H1 (cell line): Measurements from ENCODE around the gene KCND1. TPM values are rescaled to one million over a fixed set of nuclear protein-coding genes. Genes with fewer than 3 reads are reported as not detected.
A peak's percentile ranks its signal among the peaks of the same experiment; 100 is the strongest.

Experiments
- CTCF ChIA-PET: fragments of 300-600 bp; sonication (Branson Sonifier 250); formaldehyde crosslinking; loops from one replicate; lab custom pipeline; 2021; ENCODE audit not compliant: partially characterized antibody; lab: Charles Lee
- POLR2A ChIA-PET: fragments of 300-600 bp; sonication (Branson Sonifier 250); formaldehyde crosslinking; loops from one replicate; lab custom pipeline; 2021; ENCODE audit warnings: inconsistent platforms; ENCODE audit not compliant: partially characterized antibody; lab: Charles Lee
- DNase-seq, 2 experiments: peaks; one replicate each; pipeline versions ENCODE4 v3.0.0 to v3.0.0-alpha.2; 2010 to 2022; ENCODE audit warnings: low spot score in 2 of 2, low read depth in 1 of 2, mixed read lengths in 1 of 2
- FAIRE-seq: peaks from 2 replicates; lab custom pipeline; 2011; peaks lifted over from hg19 to GRCh38; lab: Jason Lieb, UNC
- H2AFZ ChIP-seq: 2 replicates; pipeline ENCODE4 v1.8.1; 2012; ENCODE audit warnings: low read length, inconsistent platforms
- H2AK5ac ChIP-seq: 2 replicates; pipeline ENCODE4 v1.6.1; 2013; ENCODE audit warnings: low read depth, low read length
- H2BK120ac ChIP-seq: replicated peaks from 2 replicates; pipeline ENCODE3; 2013; ENCODE audit warnings: low read depth, low read length, inconsistent platforms
- H2BK12ac ChIP-seq: 2 replicates; pipeline ENCODE4 v1.6.1; 2013; ENCODE audit warnings: low read depth, low read length
- H2BK15ac ChIP-seq: 2 replicates; pipeline ENCODE4 v1.6.1; 2013; ENCODE audit warnings: low read length
- H2BK20ac ChIP-seq: 2 replicates; pipeline ENCODE4 v1.6.1; 2013; ENCODE audit warnings: low read length
- H2BK5ac ChIP-seq: 2 replicates; pipeline ENCODE4 v1.6.1; 2013; ENCODE audit warnings: low read depth, low read length
- H3K14ac ChIP-seq: 2 replicates; pipeline ENCODE4 v1.6.1; 2013; ENCODE audit warnings: inconsistent platforms; ENCODE audit not compliant: insufficient read length
- H3K18ac ChIP-seq: 2 replicates; pipeline ENCODE4 v1.6.1; 2013; ENCODE audit warnings: low read length; ENCODE audit errors: extremely low read depth
- H3K23ac ChIP-seq: 2 replicates; pipeline ENCODE4 v1.6.1; 2013; ENCODE audit warnings: inconsistent platforms; ENCODE audit not compliant: insufficient read length
- H3K23me2 ChIP-seq: 2 replicates; pipeline ENCODE4 v1.6.1; 2013; ENCODE audit warnings: low read depth, low read length
- H3K27ac ChIP-seq: 2 replicates; pipeline ENCODE4 v1.6.1; 2011; ENCODE audit warnings: low read depth, low read length, inconsistent platforms
- H3K27me3 ChIP-seq, 4 experiments: replicated peaks in 1 of 4; 1 replicate in 1 of 4; 2 replicates in 3 of 4; pipeline versions ENCODE4 v1.6.1 to v1.8.1; 2011 to 2013; ENCODE audit warnings: low read length in 3 of 4, mild to moderate bottlenecking in 3 of 4, inconsistent platforms in 2 of 4, mixed read lengths in 2 of 4, moderate library complexity in 1 of 4; ENCODE audit not compliant: control insufficient read depth in 3 of 4, insufficient read depth in 3 of 4; ENCODE audit errors: extremely low read depth in 1 of 4
- H3K36me3 ChIP-seq, 4 experiments: 2 replicates each; pipeline versions ENCODE4 v1.6.1 to v1.8.1; 2011 to 2013; ENCODE audit warnings: mild to moderate bottlenecking in 4 of 4, low read length in 3 of 4, moderate library complexity in 2 of 4, control low read depth in 1 of 4, inconsistent platforms in 1 of 4; ENCODE audit not compliant: insufficient read depth in 4 of 4, control insufficient read depth in 2 of 4
- H3K4ac ChIP-seq: replicated peaks from 2 replicates; pipeline ENCODE3; 2013; ENCODE audit warnings: low read length, low read depth, mixed read lengths, inconsistent platforms; ENCODE audit not compliant: insufficient read length
- H3K4me1 ChIP-seq, 4 experiments: replicated peaks in 1 of 4; 1 replicate in 1 of 4; 2 replicates in 3 of 4; pipeline versions ENCODE4 v1.6.1 to v1.8.1; 2011 to 2013; ENCODE audit warnings: low read length in 3 of 4, inconsistent platforms in 2 of 4, mixed read lengths in 1 of 4; ENCODE audit not compliant: insufficient read depth in 4 of 4, control insufficient read depth in 3 of 4
- H3K4me2 ChIP-seq, 2 experiments: 2 replicates each; pipeline versions ENCODE4 v1.6.1 to v1.8.1; 2011 to 2013; ENCODE audit warnings: low read depth in 2 of 2, low read length in 2 of 2, control low read depth in 1 of 2, inconsistent platforms in 1 of 2, mild to moderate bottlenecking in 1 of 2; ENCODE audit not compliant: insufficient read depth in 1 of 2
- H3K4me3 ChIP-seq, 4 experiments: fragments of 200-600, 300-600 bp in 1 of 4; sonication (generic), shearing (Covaris generic), sonication (Bioruptor Twin) in 1 of 4; 2 replicates each; pipeline versions ENCODE4 v1.5.1 to v1.8.1; 2011 to 2016; ENCODE audit warnings: low read length in 4 of 4, low read depth in 3 of 4, control low read depth in 2 of 4, inconsistent platforms in 2 of 4, mild to moderate bottlenecking in 2 of 4, mixed read lengths in 1 of 4, moderate library complexity in 1 of 4; ENCODE audit not compliant: insufficient read depth in 2 of 4; ENCODE audit errors: extremely low read depth in 1 of 4
- H3K56ac ChIP-seq: replicated peaks from 2 replicates; pipeline ENCODE3; 2013; ENCODE audit warnings: low read depth, mild to moderate bottlenecking, mixed read lengths, low read length, inconsistent platforms; ENCODE audit not compliant: insufficient read length
- H3K79me1 ChIP-seq: 2 replicates; pipeline ENCODE4 v1.6.1; 2013; ENCODE audit warnings: low read depth, low read length, control low read depth
- H3K79me2 ChIP-seq, 2 experiments: 2 replicates each; pipeline versions ENCODE4 v1.6.1 to v1.8.1; 2012 to 2013; ENCODE audit warnings: low read length in 2 of 2, mild to moderate bottlenecking in 2 of 2, inconsistent platforms in 1 of 2; ENCODE audit not compliant: insufficient read depth in 2 of 2, control insufficient read depth in 1 of 2
- H3K9ac ChIP-seq, 4 experiments: replicated peaks in 1 of 4; 1 replicate in 1 of 4; 2 replicates in 3 of 4; pipeline versions ENCODE4 v1.6.1 to v1.8.1; 2011 to 2013; ENCODE audit warnings: low read depth in 3 of 4, low read length in 3 of 4, control low read depth in 2 of 4, mild to moderate bottlenecking in 2 of 4, moderate library complexity in 2 of 4, inconsistent platforms in 1 of 4; ENCODE audit errors: extremely low read depth in 1 of 4
- H3K9me3 ChIP-seq, 2 experiments: 2 replicates each; pipeline versions ENCODE4 v1.6.1 to v1.8.1; 2012 to 2013; ENCODE audit warnings: mild to moderate bottlenecking in 2 of 2, moderate library complexity in 2 of 2, control low read depth in 1 of 2, inconsistent platforms in 1 of 2, low read depth in 1 of 2, low read length in 1 of 2, mixed read lengths in 1 of 2; ENCODE audit not compliant: insufficient read depth in 2 of 2
- H4K20me1 ChIP-seq, 2 experiments: replicated peaks in 1 of 2; 2 replicates each; pipeline versions ENCODE3 to v1.8.1; 2011 to 2013; ENCODE audit warnings: inconsistent platforms in 2 of 2, low read length in 2 of 2, mild to moderate bottlenecking in 1 of 2; ENCODE audit not compliant: insufficient read depth in 2 of 2, control insufficient read depth in 1 of 2
- H4K5ac ChIP-seq: 2 replicates; pipeline ENCODE4 v1.6.1; 2013; ENCODE audit warnings: low read length, low read depth, mixed read lengths, inconsistent platforms; ENCODE audit not compliant: insufficient read length
- H4K8ac ChIP-seq: 2 replicates; pipeline ENCODE4 v1.8.0; 2013; ENCODE audit warnings: mild to moderate bottlenecking, moderate library complexity, low read length, inconsistent platforms; ENCODE audit not compliant: insufficient read depth; ENCODE audit errors: extremely low read depth
- H4K91ac ChIP-seq: replicated peaks from 2 replicates; pipeline ENCODE3; 2013; ENCODE audit warnings: low read length, mixed read lengths, inconsistent platforms; ENCODE audit not compliant: insufficient read length
- CBX8 ChIP-seq: fragments of 300-800, 300-1000 bp; sonication (generic); IDR thresholded peaks from 2 replicates; pipeline ENCODE4 v1.7.1; 2016; ENCODE audit warnings: low read depth, low read length, borderline replicate concordance
- MAX ChIP-seq: IDR thresholded peaks from 2 replicates; pipeline ENCODE4 v1.6.1; 2012; ENCODE audit warnings: inconsistent platforms
- NRF1 ChIP-seq: IDR thresholded peaks from 2 replicates; pipeline ENCODE4 v1.6.1; 2011; ENCODE audit warnings: mild to moderate bottlenecking, low read depth, low read length, improper control_type of control experiment
- SIN3A ChIP-seq, 2 experiments: IDR thresholded peaks in 1 of 2; conservative IDR thresholded peaks in 1 of 2; 2 replicates each; pipeline ENCODE4 v1.6.1; 2011 to 2012; ENCODE audit warnings: low read length in 2 of 2, improper control_type of control experiment in 1 of 2, low read depth in 1 of 2, mild to moderate bottlenecking in 1 of 2
- SRF ChIP-seq: IDR thresholded peaks from 2 replicates; pipeline ENCODE4 v1.6.1; 2011; ENCODE audit warnings: mild to moderate bottlenecking, low read depth, low read length, moderate library complexity
- ZNF274 ChIP-seq: IDR thresholded peaks from 2 replicates; pipeline ENCODE4 v1.7.0; 2012; ENCODE audit warnings: low read length, borderline replicate concordance; ENCODE audit errors: extremely low read depth
- WGBS, 2 experiments: shearing (Covaris generic) in 1 of 2; methylation state at CpG; one replicate each; pipeline versions ENCODE4 v1.1.6 to v1.1.7; 2013 to 2015; ENCODE audit warnings: low lambda C conversion rate in 2 of 2, mixed read lengths in 2 of 2, inconsistent platforms in 1 of 2, low coverage in 1 of 2, missing lambda C conversion rate in 1 of 2; ENCODE audit not compliant: insufficient replicate concordance in 2 of 2, insufficient coverage in 1 of 2, insufficient read length in 1 of 2; ENCODE audit errors: extremely low coverage in 1 of 2, missing lambda C conversion rate in 1 of 2; 5-methylcytosine and 5-hydroxymethylcytosine counted together
- polyA plus RNA-seq, 7 experiments: library from polyadenylated mRNA; depleted of rRNA in 3 of 7; stranded (reverse) in 5 of 7; unstranded in 2 of 7; fragments of >200 nt in 5 of 7; fragments of 200-250 nt in 2 of 7; gene quantifications; 1 replicate in 5 of 7; 2 replicates in 1 of 7; 4 replicates in 1 of 7; pipeline versions ENCODE4 v1.2.1 to v1.2.3, GENCODE V29; 2011 to 2013; ENCODE audit warnings: missing spikeins in 2 of 7, mixed read lengths in 2 of 7
- total RNA-seq: library from RNA; stranded (reverse); fragmentation: NEBNext Ultra II Directional; extraction: Animal tissue kit (Norgen Biotek cat#: 25700); gene quantifications from 2 replicates; pipeline ENCODE4 v1.2.1, GENCODE V29; 2021

Gene KCND1
- total and polyA plus RNA-seq, 2 of the 8 experiments (the other 6 are each of a cell fraction or from before 2014, with no cell fraction given): 3.1 to 6.8 TPM

GRCh38 chrX:48936429-48937053 lies 35.1 kb downstream of the KCND1 start:
- H3K9ac ChIP-seq: no peak overlapping the region
- H2BK5ac ChIP-seq: no peak overlapping the region; the same call in 1 of the 2 replicates
- no peak overlapping the region for H2BK20ac ChIP-seq
- DNase-seq: no peak
- peaks cover 0 to 22% (median 8%) of the 10 kb centered on the region in 4 experiments; a peak in 6 of 8 replicates for H3K36me3 ChIP-seq
- H2BK15ac ChIP-seq: no peak overlapping the region
- peaks cover 0 to 12% (median 3%) of the 10 kb centered on the region in 4 experiments; a peak in 6 of 7 replicates for H3K4me1 ChIP-seq
- no peak for FAIRE-seq
- peak overlapping the region; percentile 68; the same call in 1 of the 2 replicates for H3K27ac ChIP-seq
- no peaks in the 10 kb centered on the region for H3K79me1 ChIP-seq
- H3K23me2 ChIP-seq: no peaks in the 10 kb centered on the region
- no peak overlapping the region for H3K23ac ChIP-seq
- H4K5ac ChIP-seq: no peak overlapping the region
- no peak overlapping the region for H3K14ac ChIP-seq
- no peak for TF ChIP-seq CBX8
- TF ChIP-seq MAX: no peak
- no peak for TF ChIP-seq SRF
- TF ChIP-seq ZNF274: no peak
- TF ChIP-seq NRF1: no peak
- no peak for TF ChIP-seq SIN3A (conservative IDR thresholded peaks at IDR 0.05 in 1 of 2, IDR thresholded peaks at IDR 0.05 in 1 of 2; ENCODE audit: low read depth in 1 of 2, low read length in 2 of 2)
- H2BK120ac ChIP-seq: no peak overlapping the region
- H2AK5ac ChIP-seq: 0 out of 2 replicates have a peak overlapping the region, but pooled peaks have one; percentile 1
- no peak overlapping the region for H4K91ac ChIP-seq
- peak overlapping the region in 1 of 4 experiments; percentile 42; a peak in 1 of 8 replicates for H3K4me3 ChIP-seq
- H3K18ac ChIP-seq: no peak overlapping the region
- peaks cover 0 to 49% of the 10 kb centered on the region in 2 experiments; a peak in 2 of 4 replicates for H3K79me2 ChIP-seq
- H2AFZ ChIP-seq: no peak overlapping the region
- no peak overlapping the region for H3K4ac ChIP-seq
- peak overlapping the region; percentile 3 to 47; a peak in 2 of 4 replicates for H3K4me2 ChIP-seq
- no peak overlapping the region for H4K8ac ChIP-seq
- 100% methylated on average over 2 of the region's 8 CpGs; no CpG with 5 or more reads in 1 of the 2 experiments for WGBS, 2 experiments
- H2BK12ac ChIP-seq: peak overlapping the region; percentile 29; the same call in 1 of the 2 replicates
- H4K20me1 ChIP-seq: peaks cover 0 to under 1% of the 10 kb centered on the region in 2 experiments
- POLR2A ChIA-PET: interaction anchor here (1.2 to 21.5 kb wide), 6 partner anchors 17 to 45 kb away, joined by 4 to 572 read pairs (median 4); partner anchors contain the start of genes OTUD5, PIM2, PQBP1 and SLC35A2
- no peaks in the 10 kb centered on the region for H3K9me3 ChIP-seq
- H3K56ac ChIP-seq: no peak overlapping the region
- H3K27me3 ChIP-seq: no peaks in the 10 kb centered on the region
- CTCF ChIA-PET: interaction anchor here (0.6 to 3.1 kb wide), 7 partner anchors 10 to 105 kb away, joined by 3 to 20 read pairs (median 6); partner anchors contain the start of genes PQBP1 and TIMM17B
